Measurements from ENCODE around the gene FALEC.

GRCh38 chr1:150575072-150575489, 59.5 kb downstream of the FALEC start:
- TF ChIP-seq CTCF (IDR thresholded peaks at IDR 0.05; ENCODE audit: poor library complexity, severe bottlenecking) (no peak), POLR2AphosphoS5 (IDR thresholded peaks at IDR 0.05) (no peak), MXI1 (conservative IDR thresholded peaks at IDR 0.05; ENCODE audit: poor library complexity, severe bottlenecking) (no peak), RAD21 (conservative IDR thresholded peaks at IDR 0.05) (no peak), EP300 (conservative IDR thresholded peaks at IDR 0.05; ENCODE audit: poor library complexity, severe bottlenecking) (no peak), TAF1 (IDR thresholded peaks at IDR 0.05; ENCODE audit: low read depth) (no peak), REST (IDR thresholded peaks at IDR 0.05; ENCODE audit: borderline replicate concordance) (no peak), EZH2 (IDR thresholded peaks at IDR 0.05; ENCODE audit: borderline replicate concordance, insufficient read depth, low read length, poor library complexity, severe bottlenecking) (no peak)
